GM21737 (cell line): Measurements from ENCODE around the gene MSRB2.
"Not testable (repeated sequence)": the region's sequence is repeated elsewhere in the genome, so short reads cannot be mapped to it uniquely, and the experiment has no call there.

Experiments
- ATAC-seq: cut with Tn5 transposase; IDR thresholded peaks from one replicate; pipeline ENCODE4 v1.9.1; 2021; ENCODE audit warnings: mild to moderate bottlenecking, moderate library complexity; ENCODE audit not compliant: unreplicated experiment

MSRB2 gene

GRCh38 chr10:23070092-23070912, 25.1 kb upstream of the MSRB2 start:
- not testable (repeated sequence) for ATAC-seq

- ATAC-seq = no peak
Observed at GRCh38 chr10:23070913-23071218, 24.5 kb upstream of the MSRB2 start.

- ATAC-seq = not testable (repeated sequence)
Observed at GRCh38 chr10:23072593-23072992, 22.8 kb upstream of the MSRB2 start.

- no peak for ATAC-seq
Observed at GRCh38 chr10:23073527-23073926, 21.9 kb upstream of the MSRB2 start.

- ATAC-seq = no peak
Observed at GRCh38 chr10:23075672-23076071, 19.7 kb upstream of the MSRB2 start.

- ATAC-seq = no peak
Observed at GRCh38 chr10:23078114-23078513, 17.3 kb upstream of the MSRB2 start.

- ATAC-seq = no peak
Observed at GRCh38 chr10:23079700-23080099, 15.7 kb upstream of the MSRB2 start.

- ATAC-seq = no peak
Observed at GRCh38 chr10:23080262-23080661, 15.1 kb upstream of the MSRB2 start.

- no peak for ATAC-seq
Observed at GRCh38 chr10:23081221-23081750, 14.1 kb upstream of the MSRB2 start.

- no peak for ATAC-seq
Observed at GRCh38 chr10:23081891-23082290, 13.5 kb upstream of the MSRB2 start.

- ATAC-seq = no peak
Observed at GRCh38 chr10:23088609-23089008, 6.8 kb upstream of the MSRB2 start.

GRCh38 chr10:23094786-23095403, 484 bp upstream of the MSRB2 start:
- no peak for ATAC-seq

GRCh38 chr10:23095966-23096801, 805 bp downstream of the MSRB2 start:
- ATAC-seq = peak; percentile 49

- no peak for ATAC-seq
Observed at GRCh38 chr10:23096802-23097549, 1.6 kb downstream of the MSRB2 start.

- ATAC-seq = no peak
Observed at GRCh38 chr10:23099079-23099478, 3.7 kb downstream of the MSRB2 start.

GRCh38 chr10:23099816-23100215, 4.4 kb downstream of the MSRB2 start:
- no peak for ATAC-seq

- ATAC-seq = no peak
Observed at GRCh38 chr10:23100331-23101030, 5.1 kb downstream of the MSRB2 start.

GRCh38 chr10:23106331-23107072, 11.1 kb downstream of the MSRB2 start:
- ATAC-seq = no peak

GRCh38 chr10:23110722-23111516, 15.5 kb downstream of the MSRB2 start:
- ATAC-seq = no peak
